NCI-H82 treated with DMSO at 0.1 percent for 48 hours (cell line): Measurements from ENCODE around the gene CENPP.

Experiments
- DNase-seq: peaks from one replicate; lab custom pipeline; 2025; ENCODE audit not compliant: unreplicated experiment; lab: John Stamatoyannopoulos, UW

The CENPP gene

GRCh38 chr9:92668746-92669526 lies 343.2 kb downstream of the CENPP start:
- DNase-seq: no peak

DNA sequence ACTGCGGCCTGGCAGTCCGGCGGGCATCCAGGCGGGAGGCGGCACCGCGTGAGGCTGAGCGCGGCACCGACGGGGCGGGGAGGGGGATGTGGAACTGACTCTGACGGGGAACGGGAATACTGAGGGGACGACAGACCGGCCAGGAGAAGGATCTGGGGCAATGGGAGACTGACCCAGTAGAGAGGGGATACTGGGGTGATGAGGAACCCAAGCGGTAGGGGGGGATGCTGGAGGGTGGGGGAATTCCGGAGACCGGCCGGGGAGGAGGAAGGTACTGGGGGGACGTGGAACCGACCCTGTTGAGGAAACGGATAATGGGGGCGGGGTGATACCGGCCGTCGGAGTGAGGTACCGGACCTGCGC lies 343.8 kb downstream of the CENPP start:
- DNase-seq: no peak
